ENCODE data around the gene GIT2. TPM values are rescaled to one million over a fixed set of nuclear protein-coding genes. Genes with fewer than 3 reads are reported as not detected.
"Not testable (repeated sequence)": the region's sequence is repeated elsewhere in the genome, so short reads cannot be mapped to it uniquely, and the experiment has no call there.

The GIT2 gene
- total RNA-seq, 2 donors from 2014 or later, result 84.9 to 95.9 TPM

GRCh38 chr12:109893261-109893995 is 102.7 kb downstream of the GIT2 start:
- ATAC-seq (no peak), DNase-seq (no peak)
- Mint-ChIP-seq H3K36me3 (ENCODE audit: low read depth) (no peaks in the 10 kb centered on the region), H3K27me3 (no peaks in the 10 kb centered on the region), H3K27ac (no peak overlapping the region), H3K4me1 (peaks cover 17% of the 10 kb centered on the region), H3K4me3 (no peak overlapping the region)
- no peaks in the 10 kb centered on the region for H3K9me3 ChIP-seq (ENCODE audit: control insufficient read depth, low read length, poor library complexity, severe bottlenecking)

DNA sequence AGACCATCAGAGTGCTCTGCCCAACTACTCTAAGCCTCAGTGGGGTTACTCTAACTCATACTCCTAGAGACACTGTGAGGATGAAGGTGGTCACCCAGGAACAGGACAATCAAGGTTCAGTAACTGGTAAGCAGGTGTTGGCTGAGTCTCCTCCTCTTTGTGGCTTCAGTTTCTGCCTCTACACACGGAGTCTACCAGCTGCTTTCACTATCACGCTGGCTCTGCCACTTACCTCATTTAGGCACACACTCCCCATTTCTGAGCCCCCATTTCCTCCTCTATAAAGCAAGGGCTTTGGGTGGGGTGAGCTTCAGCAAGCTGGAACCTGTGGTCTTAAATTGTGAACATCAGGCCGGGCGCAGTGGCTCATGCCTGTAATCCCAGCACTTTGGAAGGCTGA is 103.4 kb downstream of the GIT2 start:
- no peak overlapping the region for H3K4me3 Mint-ChIP-seq

GRCh38 chr12:109892165-109892715 is 103.9 kb downstream of the GIT2 start:
- Mint-ChIP-seq H3K27me3 (no peaks in the 10 kb centered on the region), H3K4me1 (peaks cover 27% of the 10 kb centered on the region), H3K36me3 (ENCODE audit: low read depth) (peaks cover 3% of the 10 kb centered on the region), H3K27ac (peak overlapping the region; percentile 2), H3K4me3 (peak overlapping the region; percentile 49)
- ATAC-seq, result no peak
- no peak for DNase-seq
- H3K9me3 ChIP-seq (ENCODE audit: control insufficient read depth, low read length, poor library complexity, severe bottlenecking), result no peaks in the 10 kb centered on the region

More for the DNA sequence above, 103.4 kb downstream of the GIT2 start:
- DNase-seq (no peak), ATAC-seq (no peak)
- no peaks in the 10 kb centered on the region for H3K27me3 Mint-ChIP-seq
- peaks cover 23% of the 10 kb centered on the region for H3K4me1 Mint-ChIP-seq
- H3K36me3 Mint-ChIP-seq (ENCODE audit: low read depth), result no peaks in the 10 kb centered on the region
- H3K9me3 ChIP-seq (ENCODE audit: control insufficient read depth, low read length, poor library complexity, severe bottlenecking), result no peaks in the 10 kb centered on the region
- H3K27ac Mint-ChIP-seq, result peak overlapping the region; percentile 2

DNA sequence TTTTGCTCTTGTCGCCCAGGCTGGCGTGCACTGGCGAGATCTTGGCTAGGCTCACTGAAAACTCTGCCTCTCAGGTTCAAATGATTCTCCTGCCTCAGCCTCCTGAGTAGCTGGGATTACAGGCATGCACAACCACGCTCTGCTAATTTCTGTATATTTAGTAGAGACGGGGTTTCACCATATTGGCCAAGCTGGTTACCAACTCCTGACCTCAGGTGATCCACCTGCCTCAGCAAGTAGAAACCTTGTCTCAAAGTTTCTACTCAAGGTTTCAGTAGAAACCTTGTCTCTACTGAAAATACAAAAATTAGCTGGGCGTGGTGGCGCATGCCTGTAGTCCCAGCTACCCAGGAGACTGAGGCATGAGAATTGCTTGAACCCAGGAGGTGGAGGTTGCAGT is 104.4 kb downstream of the GIT2 start:
- not testable (repeated sequence) for DNase-seq; ATAC-seq; H3K27me3 Mint-ChIP-seq; H3K9me3 ChIP-seq (ENCODE audit: control insufficient read depth, low read length, poor library complexity, severe bottlenecking); H3K36me3 Mint-ChIP-seq (ENCODE audit: low read depth)
- Mint-ChIP-seq H3K4me1 (peaks cover 27% of the 10 kb centered on the region), H3K27ac (peak overlapping the region; percentile 41), H3K4me3 (peak overlapping the region; percentile 49)

- no peak for ATAC-seq
Observed at GRCh38 chr12:109890620-109891170, 105.5 kb downstream of the GIT2 start.

DNA sequence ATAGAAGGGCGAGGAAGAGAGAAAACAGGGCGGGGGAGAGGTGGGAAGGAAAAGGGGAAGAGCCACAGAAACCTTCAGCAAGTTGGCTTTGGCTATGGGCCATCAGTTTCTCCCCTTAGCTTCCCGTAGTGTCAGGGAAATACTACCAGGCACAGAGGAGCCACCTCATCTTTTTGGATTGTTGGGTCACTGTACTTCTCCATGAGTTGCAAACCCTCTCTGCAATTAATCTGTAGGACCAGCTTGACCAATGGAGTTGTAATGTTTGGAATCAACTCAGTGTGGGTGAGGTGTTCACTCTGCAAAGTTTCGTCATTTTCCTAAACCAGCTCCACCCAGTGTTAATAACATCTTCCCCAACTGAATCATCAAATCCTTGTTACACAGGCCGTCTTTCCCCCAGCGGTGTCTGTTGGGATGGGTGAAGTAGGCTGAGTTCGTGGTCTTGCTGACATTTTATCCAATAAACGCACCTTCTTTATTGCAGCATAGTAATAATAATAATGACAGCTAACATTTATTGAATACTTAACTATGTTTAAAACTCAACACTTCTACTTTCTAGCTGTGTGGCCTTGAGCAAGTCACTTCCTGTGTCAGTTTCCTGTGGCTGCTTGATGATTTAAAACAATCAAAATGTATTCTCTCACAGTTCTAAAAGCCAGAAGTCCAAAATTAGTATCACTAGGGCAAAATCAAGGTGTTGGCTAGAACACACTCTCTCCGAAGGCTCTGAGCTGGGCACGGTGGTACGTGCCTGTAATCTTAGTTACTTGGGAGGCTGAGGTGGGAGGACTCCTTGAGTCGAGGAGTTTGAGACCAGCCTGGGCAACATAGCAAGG is 107.8 kb downstream of the GIT2 start:
- no peaks in the 10 kb centered on the region for H3K27me3 Mint-ChIP-seq
- H3K27ac Mint-ChIP-seq, result peak overlapping the region; percentile 98
- H3K4me1 Mint-ChIP-seq, result peaks cover 24% of the 10 kb centered on the region
- H3K36me3 Mint-ChIP-seq (ENCODE audit: low read depth), result peaks cover 3% of the 10 kb centered on the region
- H3K9me3 ChIP-seq (ENCODE audit: control insufficient read depth, low read length, poor library complexity, severe bottlenecking), result no peaks in the 10 kb centered on the region
- ATAC-seq (peak; percentile 78), DNase-seq (no peak)
- peak overlapping the region; percentile 75 for H3K4me3 Mint-ChIP-seq

More at GRCh38 chr12:109890620-109891170, 105.5 kb downstream of the GIT2 start:
- no peak overlapping the region for H3K27ac Mint-ChIP-seq
- no peaks in the 10 kb centered on the region for H3K27me3 Mint-ChIP-seq
- H3K9me3 ChIP-seq (ENCODE audit: control insufficient read depth, low read length, poor library complexity, severe bottlenecking), result no peaks in the 10 kb centered on the region
- peaks cover 3% of the 10 kb centered on the region for H3K36me3 Mint-ChIP-seq (ENCODE audit: low read depth)
- peaks cover 27% of the 10 kb centered on the region for H3K4me1 Mint-ChIP-seq
- no peak for DNase-seq
- no peak overlapping the region for H3K4me3 Mint-ChIP-seq

DNA sequence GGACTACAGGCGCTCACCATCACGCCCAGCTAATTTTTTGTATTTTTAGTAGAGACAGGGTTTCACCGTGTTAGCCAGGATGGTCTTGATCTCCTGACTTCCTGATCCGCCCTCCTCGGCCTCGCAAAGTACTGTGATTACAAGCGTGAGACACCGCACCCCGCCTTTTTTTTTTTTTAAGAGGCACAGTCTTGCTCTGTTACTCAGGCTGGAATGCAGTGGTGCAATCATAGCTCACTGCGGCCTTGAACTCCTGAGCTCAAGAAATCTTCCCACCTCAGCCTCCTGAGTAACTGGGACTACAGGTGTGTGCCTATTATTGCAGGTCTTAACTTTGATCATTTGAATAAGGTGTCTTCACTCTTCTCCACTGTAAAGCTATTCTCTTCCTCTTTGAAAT is 110.6 kb downstream of the GIT2 start:
- Mint-ChIP-seq H3K27ac (no peak overlapping the region), H3K36me3 (ENCODE audit: low read depth) (peaks cover 3% of the 10 kb centered on the region), H3K27me3 (no peaks in the 10 kb centered on the region), H3K4me1 (peaks cover 29% of the 10 kb centered on the region), H3K4me3 (no peak overlapping the region)
- no peaks in the 10 kb centered on the region for H3K9me3 ChIP-seq (ENCODE audit: control insufficient read depth, low read length, poor library complexity, severe bottlenecking)
- ATAC-seq, result no peak
- no peak for DNase-seq

GRCh38 chr12:109883461-109883860 is 112.7 kb downstream of the GIT2 start:
- no peaks in the 10 kb centered on the region for H3K9me3 ChIP-seq (ENCODE audit: control insufficient read depth, low read length, poor library complexity, severe bottlenecking)
- ATAC-seq (no peak), DNase-seq (no peak)
- Mint-ChIP-seq H3K36me3 (ENCODE audit: low read depth) (peaks cover 8% of the 10 kb centered on the region), H3K27me3 (no peaks in the 10 kb centered on the region), H3K27ac (no peak overlapping the region), H3K4me3 (no peak overlapping the region), H3K4me1 (peaks cover 32% of the 10 kb centered on the region)

DNA sequence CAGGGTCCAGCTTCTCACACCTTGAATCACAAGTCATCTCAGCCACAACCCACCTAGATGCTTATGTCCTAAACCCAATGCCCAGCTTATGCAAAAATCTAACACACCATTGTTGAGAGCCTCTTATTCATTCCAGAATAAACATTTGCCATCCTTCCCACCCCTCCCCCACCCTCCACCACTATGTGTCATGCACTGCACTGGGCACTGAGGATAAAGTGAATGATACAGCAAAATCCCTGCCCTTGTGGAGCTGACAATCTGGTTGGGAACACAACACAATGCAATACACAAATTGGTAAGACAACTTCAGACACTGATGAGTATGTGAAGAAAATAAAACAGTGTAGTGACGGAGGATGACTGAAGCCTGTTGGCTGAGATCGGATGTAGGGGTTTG is 114.4 kb downstream of the GIT2 start:
- Mint-ChIP-seq H3K4me1 (peaks cover 33% of the 10 kb centered on the region), H3K4me3 (no peak overlapping the region), H3K36me3 (ENCODE audit: low read depth) (peaks cover 5% of the 10 kb centered on the region), H3K27me3 (no peaks in the 10 kb centered on the region), H3K27ac (no peak overlapping the region)
- DNase-seq, result no peak
- no peaks in the 10 kb centered on the region for H3K9me3 ChIP-seq (ENCODE audit: control insufficient read depth, low read length, poor library complexity, severe bottlenecking)
- no peak for ATAC-seq

GRCh38 chr12:109880938-109881337 is 115.2 kb downstream of the GIT2 start:
- Mint-ChIP-seq H3K27ac (peak overlapping the region; percentile 93), H3K36me3 (ENCODE audit: low read depth) (peaks cover 5% of the 10 kb centered on the region), H3K27me3 (no peaks in the 10 kb centered on the region), H3K4me3 (peak overlapping the region; percentile 98), H3K4me1 (peaks cover 37% of the 10 kb centered on the region)
- no peaks in the 10 kb centered on the region for H3K9me3 ChIP-seq (ENCODE audit: control insufficient read depth, low read length, poor library complexity, severe bottlenecking)
- ATAC-seq, result no peak
- no peak for DNase-seq

DNA sequence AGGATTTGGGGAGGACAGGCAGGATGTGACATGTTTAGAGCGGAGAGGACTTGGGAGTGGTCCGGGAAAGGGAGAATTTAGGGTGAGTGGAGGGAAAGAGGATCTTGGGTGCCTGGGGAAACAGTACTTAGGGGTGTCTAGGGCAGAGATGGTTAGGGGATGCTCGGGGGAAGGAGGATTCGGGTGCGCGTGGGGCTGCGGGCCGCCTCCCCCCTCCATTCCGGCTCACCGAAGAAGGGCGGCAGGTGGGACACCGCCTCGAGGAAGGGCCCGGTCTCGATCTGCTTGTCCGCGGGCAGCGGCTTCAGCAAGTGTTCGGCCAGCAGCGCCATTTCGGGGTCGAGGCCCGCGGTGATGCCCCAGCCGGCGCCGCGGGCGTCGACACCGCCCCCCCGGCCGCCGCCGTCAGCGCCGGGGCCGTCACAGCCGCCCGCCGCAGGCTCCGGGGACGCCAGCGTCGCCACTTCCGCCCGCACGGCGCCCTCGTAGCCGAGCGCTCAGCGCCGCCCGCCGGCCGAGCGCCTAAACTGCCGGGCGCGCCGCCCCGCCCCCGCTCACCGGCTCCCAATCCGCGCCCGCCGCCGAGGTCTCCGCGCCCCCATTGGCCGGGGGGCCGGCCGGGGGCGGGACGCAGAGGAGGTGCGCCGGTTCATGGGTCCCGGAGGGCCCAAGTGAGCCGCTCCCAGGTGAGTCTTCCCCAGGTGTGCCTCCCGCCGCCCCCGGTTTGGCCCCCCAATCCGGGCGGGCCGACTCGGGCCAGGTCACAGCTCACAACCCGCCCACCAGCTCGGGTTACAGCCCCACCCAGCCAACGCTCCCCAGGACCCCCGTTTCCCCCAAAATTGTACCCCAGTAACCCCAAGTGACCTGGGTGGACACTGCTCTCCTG is 115.9 kb downstream of the GIT2 start, which contains the start of gene GLTP:
Gene GLTP, minus strand, starts transcription at position 499 of the 889 bp plus-strand sequence. Its CDS starts 167 bp downstream, at position 332.
- H3K4me1 Mint-ChIP-seq, result peaks cover 43% of the 10 kb centered on the region
- H3K36me3 Mint-ChIP-seq (ENCODE audit: low read depth), result peaks cover 5% of the 10 kb centered on the region
- H3K27ac Mint-ChIP-seq, result peak within 1 kb of the TSS; percentile 93
- no peaks in the 10 kb centered on the region for H3K27me3 Mint-ChIP-seq
- H3K9me3 ChIP-seq (ENCODE audit: control insufficient read depth, low read length, poor library complexity, severe bottlenecking), result no peaks in the 10 kb centered on the region
- peak within 1 kb of the TSS; percentile 98 for H3K4me3 Mint-ChIP-seq
- peak; percentile 91 to 94 (median 92) for DNase-seq
- peak; percentile 98 for ATAC-seq

Data from T-helper 17 cell (primary cell).